H1 (cell line): ENCODE measurements around the gene TNRC6B. TPM values are rescaled to one million over a fixed set of nuclear protein-coding genes. Genes with fewer than 3 reads are reported as not detected.
A peak's percentile ranks its signal among the peaks of the same experiment; 100 is the strongest.

Experiments used
- CTCF ChIA-PET: fragments of 300-600 bp; sonication (Branson Sonifier 250); formaldehyde crosslinking; loops from one replicate; lab custom pipeline; 2021; ENCODE audit not compliant: partially characterized antibody; lab: Charles Lee
- POLR2A ChIA-PET: fragments of 300-600 bp; sonication (Branson Sonifier 250); formaldehyde crosslinking; loops from one replicate; lab custom pipeline; 2021; ENCODE audit warnings: inconsistent platforms; ENCODE audit not compliant: partially characterized antibody; lab: Charles Lee
- DNase-seq, 2 experiments: peaks; one replicate each; pipeline versions ENCODE4 v3.0.0 to v3.0.0-alpha.2; 2010 to 2022; ENCODE audit warnings: low spot score in 2 of 2, low read depth in 1 of 2, mixed read lengths in 1 of 2
- FAIRE-seq: peaks from 2 replicates; lab custom pipeline; 2011; peaks lifted over from hg19 to GRCh38; lab: Jason Lieb, UNC
- H2AFZ ChIP-seq: 2 replicates; pipeline ENCODE4 v1.8.1; 2012; ENCODE audit warnings: low read length, inconsistent platforms
- H2AK5ac ChIP-seq: 2 replicates; pipeline ENCODE4 v1.6.1; 2013; ENCODE audit warnings: low read depth, low read length
- H2BK120ac ChIP-seq: replicated peaks from 2 replicates; pipeline ENCODE3; 2013; ENCODE audit warnings: low read depth, low read length, inconsistent platforms
- H2BK12ac ChIP-seq: 2 replicates; pipeline ENCODE4 v1.6.1; 2013; ENCODE audit warnings: low read depth, low read length
- H2BK15ac ChIP-seq: 2 replicates; pipeline ENCODE4 v1.6.1; 2013; ENCODE audit warnings: low read length
- H2BK20ac ChIP-seq: 2 replicates; pipeline ENCODE4 v1.6.1; 2013; ENCODE audit warnings: low read length
- H2BK5ac ChIP-seq: 2 replicates; pipeline ENCODE4 v1.6.1; 2013; ENCODE audit warnings: low read depth, low read length
- H3K14ac ChIP-seq: 2 replicates; pipeline ENCODE4 v1.6.1; 2013; ENCODE audit warnings: inconsistent platforms; ENCODE audit not compliant: insufficient read length
- H3K18ac ChIP-seq: 2 replicates; pipeline ENCODE4 v1.6.1; 2013; ENCODE audit warnings: low read length; ENCODE audit errors: extremely low read depth
- H3K23ac ChIP-seq: 2 replicates; pipeline ENCODE4 v1.6.1; 2013; ENCODE audit warnings: inconsistent platforms; ENCODE audit not compliant: insufficient read length
- H3K23me2 ChIP-seq: 2 replicates; pipeline ENCODE4 v1.6.1; 2013; ENCODE audit warnings: low read depth, low read length
- H3K27ac ChIP-seq: 2 replicates; pipeline ENCODE4 v1.6.1; 2011; ENCODE audit warnings: low read depth, low read length, inconsistent platforms
- H3K27me3 ChIP-seq, 4 experiments: replicated peaks in 1 of 4; 1 replicate in 1 of 4; 2 replicates in 3 of 4; pipeline versions ENCODE4 v1.6.1 to v1.8.1; 2011 to 2013; ENCODE audit warnings: low read length in 3 of 4, mild to moderate bottlenecking in 3 of 4, inconsistent platforms in 2 of 4, mixed read lengths in 2 of 4, moderate library complexity in 1 of 4; ENCODE audit not compliant: control insufficient read depth in 3 of 4, insufficient read depth in 3 of 4; ENCODE audit errors: extremely low read depth in 1 of 4
- H3K36me3 ChIP-seq, 4 experiments: 2 replicates each; pipeline versions ENCODE4 v1.6.1 to v1.8.1; 2011 to 2013; ENCODE audit warnings: mild to moderate bottlenecking in 4 of 4, low read length in 3 of 4, moderate library complexity in 2 of 4, control low read depth in 1 of 4, inconsistent platforms in 1 of 4; ENCODE audit not compliant: insufficient read depth in 4 of 4, control insufficient read depth in 2 of 4
- H3K4ac ChIP-seq: replicated peaks from 2 replicates; pipeline ENCODE3; 2013; ENCODE audit warnings: low read length, low read depth, mixed read lengths, inconsistent platforms; ENCODE audit not compliant: insufficient read length
- H3K4me1 ChIP-seq, 4 experiments: replicated peaks in 1 of 4; 1 replicate in 1 of 4; 2 replicates in 3 of 4; pipeline versions ENCODE4 v1.6.1 to v1.8.1; 2011 to 2013; ENCODE audit warnings: low read length in 3 of 4, inconsistent platforms in 2 of 4, mixed read lengths in 1 of 4; ENCODE audit not compliant: insufficient read depth in 4 of 4, control insufficient read depth in 3 of 4
- H3K4me2 ChIP-seq, 2 experiments: 2 replicates each; pipeline versions ENCODE4 v1.6.1 to v1.8.1; 2011 to 2013; ENCODE audit warnings: low read depth in 2 of 2, low read length in 2 of 2, control low read depth in 1 of 2, inconsistent platforms in 1 of 2, mild to moderate bottlenecking in 1 of 2; ENCODE audit not compliant: insufficient read depth in 1 of 2
- H3K4me3 ChIP-seq, 4 experiments: fragments of 200-600, 300-600 bp in 1 of 4; sonication (generic), shearing (Covaris generic), sonication (Bioruptor Twin) in 1 of 4; 2 replicates each; pipeline versions ENCODE4 v1.5.1 to v1.8.1; 2011 to 2016; ENCODE audit warnings: low read length in 4 of 4, low read depth in 3 of 4, control low read depth in 2 of 4, inconsistent platforms in 2 of 4, mild to moderate bottlenecking in 2 of 4, mixed read lengths in 1 of 4, moderate library complexity in 1 of 4; ENCODE audit not compliant: insufficient read depth in 2 of 4; ENCODE audit errors: extremely low read depth in 1 of 4
- H3K56ac ChIP-seq: replicated peaks from 2 replicates; pipeline ENCODE3; 2013; ENCODE audit warnings: low read depth, mild to moderate bottlenecking, mixed read lengths, low read length, inconsistent platforms; ENCODE audit not compliant: insufficient read length
- H3K79me1 ChIP-seq: 2 replicates; pipeline ENCODE4 v1.6.1; 2013; ENCODE audit warnings: low read depth, low read length, control low read depth
- H3K79me2 ChIP-seq, 2 experiments: 2 replicates each; pipeline versions ENCODE4 v1.6.1 to v1.8.1; 2012 to 2013; ENCODE audit warnings: low read length in 2 of 2, mild to moderate bottlenecking in 2 of 2, inconsistent platforms in 1 of 2; ENCODE audit not compliant: insufficient read depth in 2 of 2, control insufficient read depth in 1 of 2
- H3K9ac ChIP-seq, 4 experiments: replicated peaks in 1 of 4; 1 replicate in 1 of 4; 2 replicates in 3 of 4; pipeline versions ENCODE4 v1.6.1 to v1.8.1; 2011 to 2013; ENCODE audit warnings: low read depth in 3 of 4, low read length in 3 of 4, control low read depth in 2 of 4, mild to moderate bottlenecking in 2 of 4, moderate library complexity in 2 of 4, inconsistent platforms in 1 of 4; ENCODE audit errors: extremely low read depth in 1 of 4
- H3K9me3 ChIP-seq, 2 experiments: 2 replicates each; pipeline versions ENCODE4 v1.6.1 to v1.8.1; 2012 to 2013; ENCODE audit warnings: mild to moderate bottlenecking in 2 of 2, moderate library complexity in 2 of 2, control low read depth in 1 of 2, inconsistent platforms in 1 of 2, low read depth in 1 of 2, low read length in 1 of 2, mixed read lengths in 1 of 2; ENCODE audit not compliant: insufficient read depth in 2 of 2
- H4K20me1 ChIP-seq, 2 experiments: replicated peaks in 1 of 2; 2 replicates each; pipeline versions ENCODE3 to v1.8.1; 2011 to 2013; ENCODE audit warnings: inconsistent platforms in 2 of 2, low read length in 2 of 2, mild to moderate bottlenecking in 1 of 2; ENCODE audit not compliant: insufficient read depth in 2 of 2, control insufficient read depth in 1 of 2
- H4K5ac ChIP-seq: 2 replicates; pipeline ENCODE4 v1.6.1; 2013; ENCODE audit warnings: low read length, low read depth, mixed read lengths, inconsistent platforms; ENCODE audit not compliant: insufficient read length
- H4K8ac ChIP-seq: 2 replicates; pipeline ENCODE4 v1.8.0; 2013; ENCODE audit warnings: mild to moderate bottlenecking, moderate library complexity, low read length, inconsistent platforms; ENCODE audit not compliant: insufficient read depth; ENCODE audit errors: extremely low read depth
- H4K91ac ChIP-seq: replicated peaks from 2 replicates; pipeline ENCODE3; 2013; ENCODE audit warnings: low read length, mixed read lengths, inconsistent platforms; ENCODE audit not compliant: insufficient read length
- CBX8 ChIP-seq: fragments of 300-800, 300-1000 bp; sonication (generic); IDR thresholded peaks from 2 replicates; pipeline ENCODE4 v1.7.1; 2016; ENCODE audit warnings: low read depth, low read length, borderline replicate concordance
- CHD2 ChIP-seq: IDR thresholded peaks from 2 replicates; pipeline ENCODE4 v1.6.1; 2012; ENCODE audit warnings: low read length, improper control_type of control experiment
- CTCF ChIP-seq, 3 experiments: IDR thresholded peaks; 1 replicate in 2 of 3; 2 replicates in 1 of 3; pipeline versions ENCODE4 v1.5.1 to v1.6.1; 2011; ENCODE audit warnings: low read length in 3 of 3, mild to moderate bottlenecking in 3 of 3, inconsistent platforms in 2 of 3, low read depth in 1 of 3, moderate library complexity in 1 of 3; ENCODE audit not compliant: insufficient read depth in 1 of 3; ENCODE audit errors: control extremely low read depth in 1 of 3
- EZH2 ChIP-seq: fragments of 200-600 bp; sonication (generic); IDR thresholded peaks from 2 replicates; pipeline ENCODE4 v1.7.1; 2012; ENCODE audit warnings: low read depth, mild to moderate bottlenecking, moderate library complexity, low read length, inconsistent platforms; ENCODE audit not compliant: severe bottlenecking
- NRF1 ChIP-seq: IDR thresholded peaks from 2 replicates; pipeline ENCODE4 v1.6.1; 2011; ENCODE audit warnings: mild to moderate bottlenecking, low read depth, low read length, improper control_type of control experiment
- RAD21 ChIP-seq, 2 experiments: IDR thresholded peaks in 1 of 2; conservative IDR thresholded peaks in 1 of 2; 2 replicates each; pipeline ENCODE4 v1.6.1; 2011; ENCODE audit warnings: low read depth in 2 of 2, low read length in 2 of 2, improper control_type of control experiment in 1 of 2, inconsistent platforms in 1 of 2, mild to moderate bottlenecking in 1 of 2, moderate library complexity in 1 of 2
- SIN3A ChIP-seq, 2 experiments: IDR thresholded peaks in 1 of 2; conservative IDR thresholded peaks in 1 of 2; 2 replicates each; pipeline ENCODE4 v1.6.1; 2011 to 2012; ENCODE audit warnings: low read length in 2 of 2, improper control_type of control experiment in 1 of 2, low read depth in 1 of 2, mild to moderate bottlenecking in 1 of 2
- YY1 ChIP-seq: IDR thresholded peaks from 2 replicates; pipeline ENCODE4 v1.6.1; 2011; ENCODE audit warnings: low read depth, mild to moderate bottlenecking, low read length
- WGBS, 2 experiments: shearing (Covaris generic) in 1 of 2; methylation state at CpG; one replicate each; pipeline versions ENCODE4 v1.1.6 to v1.1.7; 2013 to 2015; ENCODE audit warnings: low lambda C conversion rate in 2 of 2, mixed read lengths in 2 of 2, inconsistent platforms in 1 of 2, low coverage in 1 of 2, missing lambda C conversion rate in 1 of 2; ENCODE audit not compliant: insufficient replicate concordance in 2 of 2, insufficient coverage in 1 of 2, insufficient read length in 1 of 2; ENCODE audit errors: extremely low coverage in 1 of 2, missing lambda C conversion rate in 1 of 2; 5-methylcytosine and 5-hydroxymethylcytosine counted together
- polyA plus RNA-seq, 7 experiments: library from polyadenylated mRNA; depleted of rRNA in 3 of 7; stranded (reverse) in 5 of 7; unstranded in 2 of 7; fragments of >200 nt in 5 of 7; fragments of 200-250 nt in 2 of 7; gene quantifications; 1 replicate in 5 of 7; 2 replicates in 1 of 7; 4 replicates in 1 of 7; pipeline versions ENCODE4 v1.2.1 to v1.2.3, GENCODE V29; 2011 to 2013; ENCODE audit warnings: missing spikeins in 2 of 7, mixed read lengths in 2 of 7
- total RNA-seq: library from RNA; stranded (reverse); fragmentation: NEBNext Ultra II Directional; extraction: Animal tissue kit (Norgen Biotek cat#: 25700); gene quantifications from 2 replicates; pipeline ENCODE4 v1.2.1, GENCODE V29; 2021

TNRC6B gene
- total and polyA plus RNA-seq, 2 of the 8 experiments (the other 6 are each of a cell fraction or from before 2014, with no cell fraction given), result 12.5 to 48.9 TPM

GRCh38 chr22:40348025-40348658 lies 170.4 kb downstream of the TNRC6B start:
- no peak overlapping the region for H3K27ac ChIP-seq
- no peak overlapping the region for H2BK20ac ChIP-seq
- peak overlapping the region in 3 of 4 experiments; percentile 80 to 99 (median 84); a peak in 5 of 8 replicates for H3K4me3 ChIP-seq
- H3K36me3 ChIP-seq, result peaks cover 14 to 43% (median 33%) of the 10 kb centered on the region in 4 experiments; a peak in 7 of 8 replicates
- peaks cover 0 to 6% (median 0%) of the 10 kb centered on the region in 4 experiments; a peak in 3 of 7 replicates for H3K4me1 ChIP-seq
- H2AFZ ChIP-seq, result no peak overlapping the region
- peaks cover 0 to 6% of the 10 kb centered on the region in 2 experiments for H4K20me1 ChIP-seq
- no peak overlapping the region for H3K18ac ChIP-seq
- no peak overlapping the region for H4K5ac ChIP-seq
- no peaks in the 10 kb centered on the region for H3K9me3 ChIP-seq
- no peak overlapping the region for H3K23ac ChIP-seq
- CTCF ChIA-PET, result interaction anchor here (0.6 to 2.6 kb wide), 29 partner anchors 8 to 453 kb away, joined by 3 to 18 read pairs (median 4); partner anchors contain the start of gene SGSM3
- peaks cover 3% of the 10 kb centered on the region for H3K79me1 ChIP-seq
- H2BK120ac ChIP-seq, result no peak overlapping the region
- H3K9ac ChIP-seq, result no peak overlapping the region
- H3K27me3 ChIP-seq, result no peaks in the 10 kb centered on the region
- H3K56ac ChIP-seq, result no peak overlapping the region
- no peak overlapping the region for H2AK5ac ChIP-seq
- 90% methylated on average over 10 of the region's 10 CpGs; no CpG with 5 or more reads in 1 of the 2 experiments for WGBS, 2 experiments
- DNase-seq (no peak), FAIRE-seq (no peak)
- H3K79me2 ChIP-seq, result peaks cover 7 to 40% of the 10 kb centered on the region in 2 experiments
- H3K14ac ChIP-seq, result no peak overlapping the region
- H4K8ac ChIP-seq, result no peak overlapping the region
- H4K91ac ChIP-seq, result no peak overlapping the region
- H2BK5ac ChIP-seq, result no peak overlapping the region
- TF ChIP-seq CHD2, result no peak
- peak; percentile 57 to 80 (median 79) for TF ChIP-seq CTCF (IDR thresholded peaks at IDR 0.05; ENCODE audit: control extremely low read depth in 1 of 3, insufficient read depth in 1 of 3, low read depth in 1 of 3, low read length in 3 of 3)
- TF ChIP-seq YY1, result 0 out of 2 replicates have a peak, but pooled peaks have one; percentile 57
- no peak for TF ChIP-seq CBX8
- peak; percentile 73 to 77 for TF ChIP-seq RAD21 (IDR thresholded peaks at IDR 0.05 in 1 of 2, conservative IDR thresholded peaks at IDR 0.05 in 1 of 2; ENCODE audit: low read depth in 2 of 2, low read length in 2 of 2)
- TF ChIP-seq SIN3A (conservative IDR thresholded peaks at IDR 0.05 in 1 of 2, IDR thresholded peaks at IDR 0.05 in 1 of 2; ENCODE audit: low read depth in 1 of 2, low read length in 2 of 2), result peak in 1 of 2 experiments; percentile 52; a peak in 1 of 4 replicates
- no peak for TF ChIP-seq NRF1
- TF ChIP-seq EZH2, result no peak
- peak overlapping the region; percentile 89 to 98 for H3K4me2 ChIP-seq
- no peak overlapping the region for H2BK15ac ChIP-seq
- POLR2A ChIA-PET, result interaction anchor here (0.9 to 3.7 kb wide), 8 partner anchors 12 to 109 kb away, joined by 3 to 21 read pairs (median 4); no protein-coding TSS in a partner anchor
- peaks cover 13% of the 10 kb centered on the region for H3K23me2 ChIP-seq
- H3K4ac ChIP-seq, result no peak overlapping the region
- H2BK12ac ChIP-seq, result no peak overlapping the region
